Osteoblast (primary cell): ENCODE results near the gene SRCAP. TPM values are rescaled to one million over a fixed set of nuclear protein-coding genes. Genes with fewer than 3 reads are reported as not detected.

ENCODE experiments used
- DNase-seq: peaks from one replicate; pipeline ENCODE4 v3.0.0; 2011; ENCODE audit warnings: low spot score, mixed read lengths; ENCODE audit not compliant: insufficient read length; ENCODE audit errors: missing footprints
- H2AFZ ChIP-seq: 2 replicates; pipeline ENCODE4 v1.6.0; 2011; ENCODE audit warnings: mild to moderate bottlenecking, low read length
- H3K27ac ChIP-seq: 2 replicates; pipeline ENCODE4 v1.5.1; 2011; ENCODE audit warnings: mild to moderate bottlenecking, low read depth, low read length, moderate library complexity
- H3K27me3 ChIP-seq: 2 replicates; pipeline ENCODE4 v1.6.0; 2012; ENCODE audit warnings: mild to moderate bottlenecking, control low read depth, inconsistent platforms, low read length, moderate library complexity; ENCODE audit not compliant: insufficient read depth
- H3K36me3 ChIP-seq: 2 replicates; pipeline ENCODE4 v1.5.1; 2011; ENCODE audit warnings: mild to moderate bottlenecking, low read length, control low read depth, moderate library complexity; ENCODE audit not compliant: insufficient read depth
- H3K4me1 ChIP-seq: 2 replicates; pipeline ENCODE4 v1.5.1; 2011; ENCODE audit warnings: mild to moderate bottlenecking, low read length, control low read depth, moderate library complexity; ENCODE audit not compliant: insufficient read depth
- H3K4me2 ChIP-seq: 2 replicates; pipeline ENCODE4 v1.6.0; 2011; ENCODE audit warnings: mild to moderate bottlenecking, low read length; ENCODE audit not compliant: insufficient read depth
- H3K4me3 ChIP-seq: fragments of 200-600 bp; sonication (generic); 3 replicates; pipeline ENCODE4 v1.5.1; 2012; ENCODE audit warnings: mild to moderate bottlenecking, low read length, inconsistent platforms; ENCODE audit not compliant: insufficient read depth
- H3K79me2 ChIP-seq: 2 replicates; pipeline ENCODE4 v1.6.0; 2012; ENCODE audit warnings: mild to moderate bottlenecking, low read length, control low read depth, inconsistent platforms; ENCODE audit not compliant: insufficient read depth
- H3K9me3 ChIP-seq: 2 replicates; pipeline ENCODE4 v1.5.1; 2011; ENCODE audit warnings: low read depth, low read length, control low read depth
- H4K20me1 ChIP-seq: 2 replicates; pipeline ENCODE4 v1.6.0; 2012; ENCODE audit warnings: mild to moderate bottlenecking, low read length, control low read depth; ENCODE audit not compliant: insufficient read depth
- CTCF ChIP-seq: IDR thresholded peaks from 2 replicates; pipeline ENCODE4 v1.5.1; 2011; ENCODE audit warnings: mild to moderate bottlenecking, low read depth, low read length, moderate library complexity; ENCODE audit errors: extremely low read depth
- total RNA-seq: library from RNA; depleted of rRNA; stranded (reverse); fragments of >200 nt; gene quantifications from 2 replicates; pipeline ENCODE4 v1.2.3, GENCODE V29; 2012

The SRCAP gene
- total RNA-seq, 1 donor = 16.3 TPM

GRCh38 chr16:30668393-30668792 lies 30.6 kb upstream of the SRCAP start:
- H3K4me3 ChIP-seq = no peak overlapping the region
- peaks cover 43% of the 10 kb centered on the region for H3K79me2 ChIP-seq
- peak; percentile 54 for DNase-seq
- H3K4me2 ChIP-seq = no peak overlapping the region
- no peaks in the 10 kb centered on the region for H3K27me3 ChIP-seq
- H3K27ac ChIP-seq = no peak overlapping the region
- no peaks in the 10 kb centered on the region for H3K9me3 ChIP-seq
- peaks cover 44% of the 10 kb centered on the region for H4K20me1 ChIP-seq
- H3K36me3 ChIP-seq = peaks cover 66% of the 10 kb centered on the region
- no peak overlapping the region for H2AFZ ChIP-seq
- no peak for TF ChIP-seq CTCF
- peaks cover 7% of the 10 kb centered on the region for H3K4me1 ChIP-seq

GRCh38 chr16:30669026-30669902 lies 29.7 kb upstream of the SRCAP start:
- H2AFZ ChIP-seq = no peak overlapping the region
- H3K9me3 ChIP-seq = no peaks in the 10 kb centered on the region
- H3K4me2 ChIP-seq = no peak overlapping the region
- H3K36me3 ChIP-seq = peaks cover 60% of the 10 kb centered on the region
- H3K27ac ChIP-seq = no peak overlapping the region
- H3K27me3 ChIP-seq = no peaks in the 10 kb centered on the region
- peaks cover 7% of the 10 kb centered on the region for H3K4me1 ChIP-seq
- DNase-seq = peak; percentile 67
- no peak for TF ChIP-seq CTCF
- no peak overlapping the region for H3K4me3 ChIP-seq
- H4K20me1 ChIP-seq = peaks cover 38% of the 10 kb centered on the region
- H3K79me2 ChIP-seq = peaks cover 36% of the 10 kb centered on the region

GRCh38 chr16:30669903-30670824 lies 28.8 kb upstream of the SRCAP start:
- DNase-seq = peak; percentile 80
- H3K4me1 ChIP-seq = peaks cover 7% of the 10 kb centered on the region
- no peaks in the 10 kb centered on the region for H3K9me3 ChIP-seq
- peaks cover 52% of the 10 kb centered on the region for H3K36me3 ChIP-seq
- H3K4me2 ChIP-seq = no peak overlapping the region
- no peak for TF ChIP-seq CTCF
- no peak overlapping the region for H3K27ac ChIP-seq
- H2AFZ ChIP-seq = no peak overlapping the region
- H3K79me2 ChIP-seq = peaks cover 27% of the 10 kb centered on the region
- H3K4me3 ChIP-seq = no peak overlapping the region
- peaks cover 31% of the 10 kb centered on the region for H4K20me1 ChIP-seq
- H3K27me3 ChIP-seq = no peaks in the 10 kb centered on the region
